HEK293 (cell line): ENCODE data around the gene TBC1D22A.
"Not testable (repeated sequence)": the region's sequence is repeated elsewhere in the genome, so short reads cannot be mapped to it uniquely, and the experiment has no call there.

Source experiments
- CTCF ChIA-PET: fragments of 350-600 bp; formaldehyde crosslinking; extraction: SDS; loops from one replicate; lab custom pipeline; 2021; ENCODE audit warnings: antibody characterized with exemption; lab: Yijun Ruan, JAX
- POLR2A ChIA-PET: fragments of 300-600 bp; formaldehyde crosslinking; extraction: SDS; loops from one replicate; lab custom pipeline; 2020; ENCODE audit warnings: antibody characterized with exemption, inconsistent platforms; lab: Yijun Ruan, JAX
- H3K27ac ChIP-seq: fragments of 200-500 bp; sonication (Bioruptor generic); 2 replicates; pipeline ENCODE4 v1.5.1; 2014; ENCODE audit warnings: low read depth, low read length, control low read depth, inconsistent platforms; ENCODE audit errors: extremely low read depth
- H3K36me3 ChIP-seq, 2 experiments: fragments of 200-500 bp in 1 of 2; sonication (Bioruptor generic) in 1 of 2; 1 replicate in 1 of 2; 2 replicates in 1 of 2; pipeline ENCODE4 v1.5.1; 2014 to 2017; ENCODE audit warnings: inconsistent platforms in 2 of 2, low read length in 2 of 2; ENCODE audit not compliant: control insufficient read depth in 2 of 2, insufficient read depth in 1 of 2
- H3K4me1 ChIP-seq: fragments of 200-500 bp; sonication (Bioruptor generic); 2 replicates; pipeline ENCODE4 v1.5.1; 2014; ENCODE audit warnings: mild to moderate bottlenecking, low read length, inconsistent platforms; ENCODE audit not compliant: control insufficient read depth, insufficient read depth
- H3K4me3 ChIP-seq: 2 replicates; pipeline ENCODE4 v1.5.1; 2011; ENCODE audit warnings: low read depth, mild to moderate bottlenecking, control low read depth, low read length, moderate library complexity
- H3K9me3 ChIP-seq: fragments of 200-500 bp; sonication (Bioruptor generic); 2 replicates; pipeline ENCODE4 v1.5.1; 2014; ENCODE audit warnings: low read depth, low read length, inconsistent platforms; ENCODE audit not compliant: control insufficient read depth, insufficient read depth
- HOXC10 ChIP-seq: sonication (generic); formaldehyde crosslinking; IDR thresholded peaks from 2 replicates; pipeline ENCODE4 v1.8.1; 2023; ENCODE audit warnings: mild to moderate bottlenecking, missing genetic modification reagents
- KLF9 ChIP-seq: fragments of 450-650 bp; formaldehyde crosslinking; IDR thresholded peaks from 2 replicates; pipeline ENCODE4 v1.5.1; 2016; ENCODE audit warnings: missing biosample characterization, missing genetic modification characterization, low read depth
- REPIN1 ChIP-seq: fragments of 450-650 bp; formaldehyde crosslinking; IDR thresholded peaks from 2 replicates; pipeline ENCODE4 v1.5.1; 2017; ENCODE audit warnings: missing biosample characterization, missing genetic modification characterization, low read depth
- ZBTB20 ChIP-seq: fragments of 450-650 bp; formaldehyde crosslinking; IDR thresholded peaks from 2 replicates; pipeline ENCODE4 v1.5.1; 2016; ENCODE audit warnings: missing biosample characterization, missing genetic modification characterization
- ZNF324 ChIP-seq: fragments of 450-650 bp; formaldehyde crosslinking; IDR thresholded peaks from 2 replicates; pipeline ENCODE4 v1.5.1; 2016; ENCODE audit warnings: missing biosample characterization, missing genetic modification characterization
- ZNF366 ChIP-seq: fragments of 450-650 bp; formaldehyde crosslinking; conservative IDR thresholded peaks from 2 replicates; pipeline ENCODE4 v1.5.1; 2016; ENCODE audit warnings: missing biosample characterization, missing genetic modification characterization
- ZNF501 ChIP-seq: fragments of 450-650 bp; formaldehyde crosslinking; IDR thresholded peaks from 2 replicates; pipeline ENCODE4 v1.5.1; 2016; ENCODE audit warnings: missing biosample characterization, missing genetic modification characterization
- ZNF791 ChIP-seq: fragments of 450-650 bp; formaldehyde crosslinking; IDR thresholded peaks from 2 replicates; pipeline ENCODE4 v1.5.1; 2016; ENCODE audit warnings: missing biosample characterization, missing genetic modification characterization
- ZNF792 ChIP-seq: fragments of 450-650 bp; formaldehyde crosslinking; IDR thresholded peaks from 2 replicates; pipeline ENCODE4 v1.5.1; 2016; ENCODE audit warnings: missing biosample characterization, missing genetic modification characterization
- TF ChIP-seq, protein P1 (sequence below): fragments of 450-650 bp; formaldehyde crosslinking; optimal IDR thresholded peaks from 2 replicates; pipeline ENCODE3; 2016; ENCODE audit warnings: missing biosample characterization, mild to moderate bottlenecking, missing genetic modification characterization
- TF ChIP-seq, protein P2 (sequence below): fragments of 450-650 bp; formaldehyde crosslinking; IDR thresholded peaks from 2 replicates; pipeline ENCODE4 v1.5.1; 2017; ENCODE audit warnings: missing biosample characterization, missing genetic modification characterization
- TF ChIP-seq, protein P3 (sequence below): fragments of 450-650 bp; formaldehyde crosslinking; IDR thresholded peaks from 2 replicates; pipeline ENCODE4 v1.5.1; 2016; ENCODE audit warnings: missing biosample characterization, missing genetic modification characterization
- TF ChIP-seq, protein P4 (sequence below): fragments of 450-650 bp; formaldehyde crosslinking; IDR thresholded peaks from 2 replicates; pipeline ENCODE4 v1.5.1; 2016; ENCODE audit warnings: missing biosample characterization, missing genetic modification characterization

The TBC1D22A gene

DNA sequence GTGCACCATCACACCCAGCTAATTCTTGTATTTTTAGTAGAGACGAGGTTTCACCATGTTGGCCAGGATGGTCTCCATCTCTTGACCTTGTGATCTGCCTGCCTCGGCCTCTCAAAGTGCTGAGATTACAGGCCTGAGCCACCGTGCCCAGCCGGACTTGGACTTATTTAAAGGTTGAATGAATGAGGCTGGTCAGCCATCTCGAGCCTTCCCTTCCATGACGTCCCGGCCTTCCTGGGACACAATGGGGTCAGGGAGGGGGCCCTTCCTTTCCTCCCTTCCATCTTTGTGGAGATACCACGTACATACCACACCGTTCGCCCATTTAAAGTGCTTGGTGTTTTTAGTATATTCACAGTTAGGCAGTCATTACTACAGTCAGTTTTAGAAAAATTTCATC is 19.8 kb downstream of the TBC1D22A start:
- CTCF ChIA-PET = not testable (repeated sequence)

DNA sequence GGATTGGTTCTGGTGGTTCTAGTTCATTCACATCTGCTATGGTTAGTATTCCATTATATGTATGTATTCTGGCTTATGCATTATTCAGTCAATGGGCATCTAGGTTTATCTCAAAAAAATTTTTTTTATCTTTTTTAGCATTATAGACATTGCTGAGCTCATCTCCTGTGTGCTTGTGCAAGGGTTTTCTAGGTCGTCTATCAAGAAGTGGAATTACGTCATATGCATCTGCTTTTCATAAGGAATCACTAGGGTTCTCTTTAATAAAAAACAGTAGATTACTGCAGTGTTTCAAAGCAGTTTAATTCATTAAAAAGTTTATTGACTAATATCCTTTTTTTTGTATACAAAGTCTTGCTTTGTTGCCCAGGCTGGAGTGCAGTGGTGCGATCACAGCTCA is 21.3 kb downstream of the TBC1D22A start:
- CTCF ChIA-PET = interaction anchor here (0.7 to 2.0 kb wide), 4 partner anchors 15 to 290 kb away, joined by 3 to 7 read pairs (median 4); no protein-coding TSS in a partner anchor
- H3K4me3 ChIP-seq = no peak overlapping the region
- TF ChIP-seq, protein P1, sequence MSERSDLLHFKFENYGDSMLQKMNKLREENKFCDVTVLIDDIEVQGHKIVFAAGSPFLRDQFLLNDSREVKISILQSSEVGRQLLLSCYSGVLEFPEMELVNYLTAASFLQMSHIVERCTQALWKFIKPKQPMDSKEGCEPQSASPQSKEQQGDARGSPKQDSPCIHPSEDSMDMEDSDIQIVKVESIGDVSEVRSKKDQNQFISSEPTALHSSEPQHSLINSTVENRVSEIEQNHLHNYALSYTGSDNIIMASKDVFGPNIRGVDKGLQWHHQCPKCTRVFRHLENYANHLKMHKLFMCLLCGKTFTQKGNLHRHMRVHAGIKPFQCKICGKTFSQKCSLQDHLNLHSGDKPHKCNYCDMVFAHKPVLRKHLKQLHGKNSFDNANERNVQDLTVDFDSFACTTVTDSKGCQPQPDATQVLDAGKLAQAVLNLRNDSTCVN (tag by site-specific recombination) = no peak
- TF ChIP-seq REPIN1 (tag by site-specific recombination) = no peak
- no peak for TF ChIP-seq ZNF324 (tag by site-specific recombination)
- no peak for TF ChIP-seq ZBTB20 (tag by site-specific recombination)
- no peak for TF ChIP-seq ZNF791 (tag by site-specific recombination)
- no peak for TF ChIP-seq ZNF792 (tag by site-specific recombination)
- TF ChIP-seq, protein P2, sequence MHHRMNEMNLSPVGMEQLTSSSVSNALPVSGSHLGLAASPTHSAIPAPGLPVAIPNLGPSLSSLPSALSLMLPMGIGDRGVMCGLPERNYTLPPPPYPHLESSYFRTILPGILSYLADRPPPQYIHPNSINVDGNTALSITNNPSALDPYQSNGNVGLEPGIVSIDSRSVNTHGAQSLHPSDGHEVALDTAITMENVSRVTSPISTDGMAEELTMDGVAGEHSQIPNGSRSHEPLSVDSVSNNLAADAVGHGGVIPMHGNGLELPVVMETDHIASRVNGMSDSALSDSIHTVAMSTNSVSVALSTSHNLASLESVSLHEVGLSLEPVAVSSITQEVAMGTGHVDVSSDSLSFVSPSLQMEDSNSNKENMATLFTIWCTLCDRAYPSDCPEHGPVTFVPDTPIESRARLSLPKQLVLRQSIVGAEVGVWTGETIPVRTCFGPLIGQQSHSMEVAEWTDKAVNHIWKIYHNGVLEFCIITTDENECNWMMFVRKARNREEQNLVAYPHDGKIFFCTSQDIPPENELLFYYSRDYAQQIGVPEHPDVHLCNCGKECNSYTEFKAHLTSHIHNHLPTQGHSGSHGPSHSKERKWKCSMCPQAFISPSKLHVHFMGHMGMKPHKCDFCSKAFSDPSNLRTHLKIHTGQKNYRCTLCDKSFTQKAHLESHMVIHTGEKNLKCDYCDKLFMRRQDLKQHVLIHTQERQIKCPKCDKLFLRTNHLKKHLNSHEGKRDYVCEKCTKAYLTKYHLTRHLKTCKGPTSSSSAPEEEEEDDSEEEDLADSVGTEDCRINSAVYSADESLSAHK (tag by site-specific recombination) = no peak
- TF ChIP-seq, protein P3, sequence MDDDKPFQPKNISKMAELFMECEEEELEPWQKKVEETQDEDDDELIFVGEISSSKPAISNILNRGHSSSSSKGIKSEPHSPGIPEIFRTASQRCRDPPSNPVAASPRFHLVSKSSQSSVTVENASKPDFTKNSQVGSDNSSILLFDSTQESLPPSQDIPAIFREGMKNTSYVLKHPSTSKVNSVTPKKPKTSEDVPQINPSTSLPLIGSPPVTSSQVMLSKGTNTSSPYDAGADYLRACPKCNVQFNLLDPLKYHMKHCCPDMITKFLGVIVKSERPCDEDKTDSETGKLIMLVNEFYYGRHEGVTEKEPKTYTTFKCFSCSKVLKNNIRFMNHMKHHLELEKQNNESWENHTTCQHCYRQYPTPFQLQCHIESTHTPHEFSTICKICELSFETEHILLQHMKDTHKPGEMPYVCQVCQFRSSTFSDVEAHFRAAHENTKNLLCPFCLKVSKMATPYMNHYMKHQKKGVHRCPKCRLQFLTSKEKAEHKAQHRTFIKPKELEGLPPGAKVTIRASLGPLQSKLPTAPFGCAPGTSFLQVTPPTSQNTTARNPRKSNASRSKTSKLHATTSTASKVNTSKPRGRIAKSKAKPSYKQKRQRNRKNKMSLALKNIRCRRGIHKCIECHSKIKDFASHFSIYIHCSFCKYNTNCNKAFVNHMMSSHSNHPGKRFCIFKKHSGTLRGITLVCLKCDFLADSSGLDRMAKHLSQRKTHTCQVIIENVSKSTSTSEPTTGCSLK (tag by site-specific recombination) = no peak
- no peak for TF ChIP-seq ZNF501 (tag by site-specific recombination)
- TF ChIP-seq HOXC10 (CRISPR knock-in tag) = no peak
- TF ChIP-seq, protein P4, sequence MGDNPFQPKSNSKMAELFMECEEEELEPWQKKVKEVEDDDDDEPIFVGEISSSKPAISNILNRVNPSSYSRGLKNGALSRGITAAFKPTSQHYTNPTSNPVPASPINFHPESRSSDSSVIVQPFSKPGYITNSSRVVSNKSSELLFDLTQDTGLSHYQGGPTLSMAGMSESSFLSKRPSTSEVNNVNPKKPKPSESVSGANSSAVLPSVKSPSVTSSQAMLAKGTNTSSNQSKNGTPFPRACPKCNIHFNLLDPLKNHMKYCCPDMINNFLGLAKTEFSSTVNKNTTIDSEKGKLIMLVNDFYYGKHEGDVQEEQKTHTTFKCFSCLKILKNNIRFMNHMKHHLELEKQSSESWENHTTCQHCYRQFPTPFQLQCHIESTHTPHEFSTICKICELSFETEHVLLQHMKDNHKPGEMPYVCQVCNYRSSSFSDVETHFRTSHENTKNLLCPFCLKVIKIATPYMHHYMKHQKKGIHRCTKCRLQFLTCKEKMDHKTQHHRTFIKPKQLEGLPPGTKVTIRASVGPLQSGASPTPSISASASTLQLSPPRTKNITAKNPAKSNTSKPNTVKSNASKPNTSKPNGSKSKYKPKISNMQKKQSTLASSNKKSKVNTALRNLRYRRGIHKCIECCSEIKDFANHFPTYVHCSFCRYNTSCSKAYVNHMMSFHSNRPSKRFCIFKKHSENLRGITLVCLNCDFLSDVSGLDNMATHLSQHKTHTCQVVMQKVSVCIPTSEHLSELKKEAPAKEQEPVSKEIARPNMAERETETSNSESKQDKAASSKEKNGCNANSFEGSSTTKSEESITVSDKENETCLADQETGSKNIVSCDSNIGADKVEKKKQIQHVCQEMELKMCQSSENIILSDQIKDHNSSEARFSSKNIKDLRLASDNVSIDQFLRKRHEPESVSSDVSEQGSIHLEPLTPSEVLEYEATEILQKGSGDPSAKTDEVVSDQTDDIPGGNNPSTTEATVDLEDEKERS = no peak
- no peak for TF ChIP-seq KLF9 (tag by site-specific recombination)
- TF ChIP-seq ZNF366 (tag by site-specific recombination) = no peak

More for the DNA sequence above, 19.8 kb downstream of the TBC1D22A start:
- H3K36me3 ChIP-seq, POLR2A ChIA-PET, H3K27ac ChIP-seq, H3K4me3 ChIP-seq, H3K9me3 ChIP-seq, H3K4me1 ChIP-seq: not testable (repeated sequence)

More for the DNA sequence above, 21.3 kb downstream of the TBC1D22A start:
- POLR2A ChIA-PET = no interaction called here
- no peaks in the 10 kb centered on the region for H3K4me1 ChIP-seq
- no peaks in the 10 kb centered on the region for H3K9me3 ChIP-seq
- H3K36me3 ChIP-seq = 0 out of 3 replicates have a peak, but pooled peaks cover 0 to 4% of the 10 kb centered on the region in 2 experiments
- H3K27ac ChIP-seq = no peak overlapping the region
